Measurements from ENCODE around the gene ASAP3.
A peak's percentile ranks its signal among the peaks of the same experiment; 100 is the strongest.

Gene ASAP3

DNA sequence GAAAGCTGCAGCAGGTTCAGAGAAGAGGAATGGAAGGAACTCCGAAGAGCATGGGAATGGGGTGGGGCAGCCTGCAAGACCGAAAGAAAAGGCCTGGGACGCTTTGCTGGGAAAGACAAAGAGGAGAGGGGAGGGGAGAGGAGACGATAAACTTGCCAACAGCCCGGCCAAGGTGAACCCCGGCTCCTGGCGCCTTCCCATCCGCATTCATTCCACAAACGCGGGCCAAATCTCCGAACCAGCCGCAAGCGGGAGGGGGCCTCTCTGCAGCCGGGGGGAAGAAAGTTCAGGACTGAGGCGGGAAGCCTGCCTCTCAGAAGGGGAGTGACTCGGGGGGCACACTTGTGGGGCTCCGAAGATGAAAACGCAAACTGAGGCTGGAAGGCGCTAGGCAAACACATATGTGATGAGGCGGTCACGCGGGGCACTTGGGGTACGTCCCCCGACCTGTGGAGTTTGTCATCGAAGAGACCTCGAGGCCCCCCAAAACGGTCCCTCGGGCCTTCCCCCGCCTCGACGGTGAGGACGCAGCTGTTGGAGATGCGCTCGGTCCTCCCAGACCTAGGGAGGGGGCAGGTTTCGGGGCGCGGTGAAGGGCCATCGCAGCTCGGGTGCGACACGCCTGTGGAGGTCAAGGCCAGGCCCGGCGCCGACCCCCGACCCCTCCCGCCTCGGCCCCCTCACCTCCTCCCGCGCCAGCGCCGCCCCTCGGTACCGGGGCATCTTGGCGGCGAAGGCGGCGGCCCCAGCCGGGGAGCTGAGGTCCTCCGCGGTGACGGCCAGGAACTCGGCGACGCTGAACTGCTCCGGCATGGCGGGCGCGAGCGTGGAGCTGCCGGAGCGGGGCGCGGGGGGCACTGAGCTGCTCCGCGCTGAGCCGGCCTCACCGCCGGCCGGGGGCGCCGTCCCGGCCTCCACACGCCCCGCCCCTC lies at the start of gene ASAP3:
ASAP3 (minus strand) TSS at position 859 of the 932 bp plus-strand sequence; CDS start at position 813, 46 bp downstream.
- DNase-seq (ENCODE audit: low read depth) = peak; percentile 10

DNA sequence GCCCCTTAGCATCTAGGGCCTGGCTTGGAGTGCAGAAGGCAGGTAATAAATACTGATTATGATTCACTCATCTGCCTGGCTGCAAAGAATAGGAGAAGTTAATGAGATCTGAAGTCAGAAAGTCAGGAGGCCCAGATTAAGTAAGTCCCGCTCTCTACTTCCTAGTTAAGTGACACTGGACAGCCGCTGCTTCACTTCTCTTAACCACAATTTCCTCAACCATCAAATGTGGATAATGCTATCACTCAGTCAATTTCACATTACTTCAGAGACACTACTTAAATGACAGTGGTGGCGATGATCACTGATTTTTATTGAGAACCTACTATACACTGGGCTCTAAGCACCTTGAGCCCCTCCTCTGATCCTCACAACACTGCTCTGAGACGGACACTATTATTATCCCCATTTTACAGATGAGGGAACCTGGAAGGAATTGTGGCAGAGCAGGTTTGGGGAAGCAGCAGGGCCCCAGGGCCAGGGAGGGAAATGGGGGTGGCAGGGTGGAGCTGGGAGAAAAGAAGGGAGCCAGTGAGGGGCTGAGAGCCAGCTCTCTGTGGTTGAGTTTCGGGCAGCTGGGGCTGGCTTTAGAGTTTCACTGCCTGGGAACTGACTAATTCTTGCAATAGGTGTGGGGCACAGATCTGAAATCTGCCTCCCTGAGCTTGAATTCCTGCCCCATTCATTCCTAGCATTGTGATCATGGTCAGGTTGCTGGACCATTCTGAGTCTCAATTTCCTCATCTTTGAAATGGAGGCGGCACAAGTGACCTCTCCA lies 49.5 kb upstream of the ASAP3 start:
- no peak for DNase-seq (ENCODE audit: low read depth)

- no peak for DNase-seq (ENCODE audit: low read depth)
These were observed 47.6 kb upstream of the ASAP3 start for GRCh38 chr1:23531562-23532094.

GRCh38 chr1:23530747-23531561 lies 47.0 kb upstream of the ASAP3 start, which contains the start of gene E2F2:
Gene E2F2 (minus strand): TSS chr1:23531233. CDS start chr1:23530793, 440 bp downstream.
- DNase-seq (ENCODE audit: low read depth) = peak; percentile 58

DNA sequence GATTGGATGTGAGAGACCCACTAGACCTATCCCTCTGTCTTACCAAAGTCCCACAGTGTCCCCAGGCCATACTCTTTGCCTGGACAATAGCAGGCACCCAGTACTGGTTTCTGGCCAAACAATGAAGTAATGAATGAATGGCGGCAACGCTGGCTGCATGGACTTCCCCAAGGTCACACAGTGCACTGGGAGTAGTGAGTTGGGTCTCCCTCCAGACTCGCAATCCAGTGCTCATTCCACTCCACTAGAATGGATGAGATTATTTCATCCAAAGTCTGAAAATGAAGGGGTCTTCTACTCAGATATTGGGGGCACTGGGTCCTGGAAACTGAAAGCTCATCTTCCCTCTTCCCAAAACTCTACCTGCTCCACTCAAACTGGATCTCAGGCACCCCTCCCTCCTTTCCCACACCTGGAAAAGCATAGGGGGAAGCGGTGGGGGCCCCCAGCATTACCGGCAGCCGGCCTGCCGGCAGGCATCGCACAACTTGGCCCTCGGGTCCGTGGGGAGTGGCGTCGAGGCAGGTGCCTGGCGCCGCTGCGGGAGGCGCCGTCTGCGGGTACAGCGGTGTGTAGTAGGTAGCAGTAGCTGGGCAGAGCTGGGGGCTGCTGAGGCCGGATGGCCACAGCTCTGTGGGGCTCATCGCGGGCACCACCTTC lies 46.2 kb upstream of the ASAP3 start:
- no peak for DNase-seq (ENCODE audit: low read depth)

DNA sequence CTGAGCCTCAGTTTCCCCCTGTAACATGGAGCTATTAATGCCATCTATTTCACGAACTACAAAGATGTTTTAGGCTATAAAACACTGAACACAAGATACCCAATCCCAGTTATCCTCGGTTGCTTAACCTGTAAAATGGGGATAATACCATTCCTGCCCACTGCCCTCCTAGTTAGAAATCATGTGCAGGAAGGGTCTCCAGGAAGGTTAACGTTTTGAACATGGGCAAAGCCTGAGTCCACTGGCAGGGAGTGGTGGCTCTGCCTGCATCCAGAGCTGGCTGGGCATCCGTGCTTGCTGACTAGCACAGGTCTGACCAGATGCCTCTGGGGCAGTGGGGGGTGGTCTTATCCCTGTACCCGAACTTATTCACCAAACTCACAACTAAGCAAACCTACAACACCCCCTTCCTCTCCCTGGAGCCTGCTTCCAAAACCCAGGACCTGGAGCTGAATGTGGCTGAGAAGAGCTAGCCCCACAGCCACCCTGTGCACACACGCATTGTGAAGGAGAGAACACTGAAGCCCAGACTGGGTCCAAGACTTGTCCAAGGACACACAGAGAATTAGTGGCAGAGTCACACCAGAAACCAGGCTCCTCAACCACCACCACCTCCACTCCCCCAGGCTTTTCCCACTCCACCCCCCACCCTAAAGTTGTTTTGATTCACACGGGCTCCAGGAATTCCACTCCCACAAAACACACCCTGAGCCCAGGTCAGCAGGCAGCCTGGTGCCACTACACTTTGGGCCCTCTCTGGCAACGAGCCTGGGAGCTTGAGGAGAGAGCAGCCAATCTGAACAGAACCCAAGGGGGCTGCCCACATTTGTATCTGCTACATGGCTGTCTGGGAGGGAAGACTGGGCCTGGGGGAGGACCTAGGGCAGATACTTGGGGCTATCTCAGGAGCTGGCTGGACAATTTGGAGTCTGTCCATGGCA lies 45.4 kb upstream of the ASAP3 start:
- no peak for DNase-seq (ENCODE audit: low read depth)

- peak; percentile 65 for DNase-seq (ENCODE audit: low read depth)
These were observed 44.4 kb upstream of the ASAP3 start for GRCh38 chr1:23528250-23528978.

- DNase-seq (ENCODE audit: low read depth) = no peak
These were observed 43.9 kb upstream of the ASAP3 start for GRCh38 chr1:23527900-23528249.

- DNase-seq (ENCODE audit: low read depth) = no peak
These were observed 43.4 kb upstream of the ASAP3 start for GRCh38 chr1:23527366-23527765.

GRCh38 chr1:23526329-23527041 lies 42.5 kb upstream of the ASAP3 start:
- no peak for DNase-seq (ENCODE audit: low read depth)

DNA sequence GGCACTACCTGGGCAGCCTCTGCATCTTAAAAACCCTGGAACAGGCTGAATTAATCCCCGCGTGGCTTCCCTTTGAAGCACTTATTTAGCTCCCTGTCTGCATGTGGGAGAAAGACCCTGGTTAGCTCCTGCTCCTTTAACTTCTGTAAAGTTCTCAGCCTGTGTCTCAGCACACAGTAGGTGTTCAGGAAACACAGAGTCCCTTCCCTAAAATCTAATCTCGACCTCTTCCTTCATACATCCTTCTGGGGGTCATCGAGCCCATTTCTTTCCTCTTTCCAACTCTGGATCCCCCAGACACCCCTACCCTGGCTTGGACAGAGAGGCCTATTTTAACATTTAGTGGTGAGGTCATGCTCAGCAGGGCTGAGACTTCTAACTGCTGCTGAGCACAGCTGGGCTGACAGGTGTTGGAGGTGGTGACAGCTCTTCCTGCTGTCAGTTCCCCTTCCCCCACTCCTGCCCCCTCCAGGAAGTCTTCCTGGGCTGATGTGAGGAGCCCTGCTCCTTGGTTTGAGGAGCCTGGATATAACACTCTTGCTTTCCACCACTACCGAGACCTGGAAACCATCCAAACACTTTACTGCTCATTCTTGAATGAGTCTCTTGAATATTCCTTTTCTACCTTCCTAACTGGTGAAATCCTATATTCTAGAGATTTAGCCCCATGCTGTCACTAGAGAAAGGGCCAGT lies 41.7 kb upstream of the ASAP3 start:
- DNase-seq (ENCODE audit: low read depth) = no peak

DNA sequence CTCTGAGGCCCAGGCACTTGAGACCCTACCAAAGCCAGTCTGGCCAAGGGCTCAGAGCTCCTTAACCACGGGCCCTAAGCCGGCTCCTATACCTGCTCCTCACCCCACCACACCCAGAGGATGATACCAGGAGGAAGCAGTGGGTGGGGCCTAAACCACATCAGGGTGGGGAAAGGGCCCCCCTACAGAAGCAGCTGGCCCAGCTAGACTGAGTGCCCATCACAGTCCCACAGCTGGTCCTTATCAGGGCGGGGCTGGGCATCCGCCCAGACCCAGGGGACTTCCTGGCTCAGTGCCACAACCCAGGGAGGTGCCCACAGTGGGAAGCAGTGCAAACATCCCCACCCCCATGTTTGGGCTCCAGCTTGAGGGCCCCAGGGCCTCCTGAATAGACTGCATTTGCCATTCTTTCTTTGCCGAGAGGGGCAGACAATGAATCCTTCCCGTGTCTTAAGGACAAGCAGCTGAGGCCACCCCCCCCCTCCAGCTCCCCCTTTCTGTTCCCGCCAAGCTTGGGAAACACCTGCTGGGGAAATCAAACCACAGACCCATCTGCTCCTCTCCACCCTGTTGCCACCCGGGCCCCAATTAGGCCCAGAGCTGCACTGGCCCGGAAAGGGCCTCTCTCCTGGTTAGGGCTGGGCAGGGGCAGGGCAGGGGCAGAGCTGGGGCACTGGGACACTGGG lies 40.9 kb upstream of the ASAP3 start:
- no peak for DNase-seq (ENCODE audit: low read depth)

DNA sequence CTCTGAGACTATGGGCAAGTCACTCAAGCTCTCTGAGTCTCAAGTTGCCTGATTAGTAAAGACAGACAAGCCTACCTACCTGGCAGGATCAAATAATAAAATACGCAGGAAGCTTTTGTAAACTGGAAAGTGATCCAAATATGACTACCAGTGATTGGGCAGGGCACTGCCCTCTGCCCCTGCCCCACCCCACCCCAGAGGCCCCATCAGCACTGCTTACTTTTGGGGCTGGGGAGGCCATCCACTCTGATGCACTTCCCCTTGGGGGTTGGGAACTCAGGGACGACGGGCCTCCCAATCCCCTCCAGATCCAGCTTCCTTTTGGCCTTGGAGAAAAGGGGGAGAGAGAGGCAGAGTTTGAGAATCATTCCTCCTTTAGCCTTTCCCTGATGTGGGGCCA lies 40.2 kb upstream of the ASAP3 start:
- DNase-seq (ENCODE audit: low read depth) = no peak

GRCh38 chr1:23522244-23522982 lies 38.4 kb upstream of the ASAP3 start:
- no peak for DNase-seq (ENCODE audit: low read depth)

DNA sequence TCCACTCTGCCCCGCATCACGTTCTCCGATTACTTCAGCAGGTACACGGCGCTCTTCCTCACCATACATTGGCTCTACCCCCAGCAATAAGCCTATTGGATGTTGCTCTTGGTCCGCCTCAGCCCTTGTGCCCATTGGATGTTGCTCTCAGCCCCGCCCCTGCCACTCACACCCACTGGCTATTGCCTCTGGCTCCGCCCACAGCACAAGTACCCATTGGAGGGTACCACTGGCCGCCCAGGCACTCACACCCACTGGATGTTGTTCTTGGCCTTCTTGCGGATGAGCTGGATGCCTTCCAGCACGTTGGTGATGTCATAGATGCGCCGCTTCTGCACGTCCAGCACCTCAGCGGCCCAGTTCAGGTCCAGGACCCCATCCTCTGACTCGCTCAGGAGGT lies 37.6 kb upstream of the ASAP3 start:
- no peak for DNase-seq (ENCODE audit: low read depth)

GRCh38 chr1:23517581-23517980 lies 33.6 kb upstream of the ASAP3 start:
- no peak for DNase-seq (ENCODE audit: low read depth)

GRCh38 chr1:23515905-23516304 lies 31.9 kb upstream of the ASAP3 start:
- DNase-seq (ENCODE audit: low read depth) = no peak

All from stimulated activated CD8-positive, alpha-beta memory T cell treated with anti-CD3 and anti-CD28 coated beads, Interleukin-15, amount 100 ng/mL, for 1 hour (primary cell).